Ovary (tissue), 9 donors: ENCODE measurements around the gene WNT16. TPM values are rescaled to one million over a fixed set of nuclear protein-coding genes. Genes with fewer than 3 reads are reported as not detected.

Source experiments
- DNase-seq, 5 donors: peaks; one replicate each; pipeline ENCODE4 v3.0.0-alpha.2; 2019 to 2020
- H3K27ac ChIP-seq, 2 donors: fragments of 200-600 bp; one replicate each; pipeline versions ENCODE4 v1.5.1 to v1.8.0; 2019 to 2022
- H3K27me3 ChIP-seq: fragments of 200-600 bp; one replicate; pipeline ENCODE4 v1.8.0; 2022
- H3K36me3 ChIP-seq: fragments of 200-600 bp; sonication (generic); one replicate; pipeline ENCODE4 v1.5.1; 2019
- H3K4me1 ChIP-seq: one replicate; pipeline ENCODE4 v1.8.1; 2013; ENCODE audit warnings: mild to moderate bottlenecking, moderate library complexity; ENCODE audit not compliant: insufficient read depth
- H3K4me3 ChIP-seq: fragments of 200-600 bp; sonication (generic); one replicate; pipeline ENCODE4 v1.5.1; 2017
- H3K9me3 ChIP-seq, 2 donors: fragments of 200-600 bp in 1 of 2; sonication (generic) in 1 of 2; one replicate each; pipeline versions ENCODE4 v1.5.1 to v1.8.1; 2013 to 2019; ENCODE audit warnings: mild to moderate bottlenecking in 1 of 2, moderate library complexity in 1 of 2
- CTCF ChIP-seq, 3 donors: fragments of 450-650 bp in 2 of 3; fragments of 200-600 bp in 1 of 3; IDR thresholded peaks; one replicate each; pipeline versions ENCODE4 v1.5.1 to v1.8.0; 2016 to 2022; ENCODE audit warnings: antibody characterized with exemption in 3 of 3, mild to moderate bottlenecking in 1 of 3
- EP300 ChIP-seq: sonication (generic); formaldehyde crosslinking; IDR thresholded peaks from one replicate; pipeline ENCODE4 v1.6.1; 2017; ENCODE audit warnings: antibody characterized with exemption
- POLR2A ChIP-seq: fragments of 450-650 bp; IDR thresholded peaks from one replicate; pipeline ENCODE4 v1.6.1; 2017; ENCODE audit warnings: antibody characterized with exemption, mild to moderate bottlenecking, moderate library complexity
- WGBS, 3 donors: extraction: QIAGEN DNeasy Blood & Tissue Kit in 1 of 3; methylation state at CpG; one replicate each; pipeline versions ENCODE4 v1.1.5 to v1.1.7; 2013 to 2017; 5-methylcytosine and 5-hydroxymethylcytosine counted together
- intact Hi-C, 4 donors: fragments of 100-400 bp; cut with DNase I; formaldehyde crosslinking; loops; one replicate each; pipeline versions ENCODE4 v1.11.0 to v1.15.1; 2022 to 2023
- polyA plus RNA-seq, 2 donors: library from polyadenylated mRNA; stranded (reverse); fragments of 200-250 nt in 1 of 2; fragments of 350-450 nt in 1 of 2; fragmentation: Illumina TruSeq in 1 of 2; extraction: RNeasy Lipid Tissue Mini Kit (QIAGEN cat#74804) in 1 of 2; gene quantifications; one replicate each; pipeline ENCODE4 v1.2.3, GENCODE V29; 2013 to 2014
- total RNA-seq, 7 donors: library from RNA; depleted of rRNA in 2 of 7; stranded (reverse); fragments of >200 nt in 2 of 7; fragmentation: NEBNext Ultra II Directional in 3 of 7; extraction: Animal tissue kit (Norgen Biotek cat#: 25700) in 3 of 7; gene quantifications; one replicate each; pipeline versions ENCODE4 v1.1.0 to v1.2.4, GENCODE V29; 2016 to 2023
- donor health status: DM: no; HTN: no; CAD: no; lungs with moderate emphysema.
- donor health status: DM: no; HTN: no; CAD: no.
- donor health status: Bipolar disorder and iron deficiency.
- donor health status: DM: yes; HTN: yes; CAD: no.
- donor health status: DM: no; HTN: no; CAD: no.
- donor health status: DM: yes; HTN: yes; CAD: no.

The WNT16 gene
- total and polyA plus RNA-seq, 9 donors = 0.02 to 1.5 (median 0.12) TPM; not detected in 4

GRCh38 chr7:121343302-121343701, 14.5 kb downstream of the WNT16 start:
- Histone ChIP-seq H3K4me3 (no peak overlapping the region), H3K9me3 (no peaks in the 10 kb centered on the region), H3K27me3 (no peaks in the 10 kb centered on the region), H3K36me3 (no peaks in the 10 kb centered on the region), H3K27ac (no peak overlapping the region), H3K4me1 (no peaks in the 10 kb centered on the region)
- 37 to 52% (median 46%) methylated on average over 3 of the region's 3 CpGs for WGBS, 3 donors
- TF ChIP-seq POLR2A (no peak), EP300 (no peak), CTCF (IDR thresholded peaks at IDR 0.05) (no peak)
- DNase-seq = no peak
- intact Hi-C loops = no loop called here

GRCh38 chr7:121344093-121344492, 15.3 kb downstream of the WNT16 start:
- intact Hi-C loops = no loop called here
- 68 to 81% (median 77%) methylated on average over 2 of the region's 2 CpGs for WGBS, 3 donors
- no peak overlapping the region for H3K4me3 ChIP-seq
- no peaks in the 10 kb centered on the region for H3K4me1 ChIP-seq
- no peak overlapping the region for H3K27ac ChIP-seq
- no peaks in the 10 kb centered on the region for H3K9me3 ChIP-seq
- no peak for DNase-seq
- TF ChIP-seq EP300 (no peak), POLR2A (no peak), CTCF (IDR thresholded peaks at IDR 0.05) (no peak)
- H3K27me3 ChIP-seq = no peaks in the 10 kb centered on the region
- H3K36me3 ChIP-seq = no peaks in the 10 kb centered on the region

GRCh38 chr7:121344497-121344896, 15.7 kb downstream of the WNT16 start:
- 93 to 98% (median 96%) methylated on average over 1 of the region's 1 CpG for WGBS, 3 donors
- no peaks in the 10 kb centered on the region for H3K4me1 ChIP-seq
- no peaks in the 10 kb centered on the region for H3K36me3 ChIP-seq
- H3K27me3 ChIP-seq = no peaks in the 10 kb centered on the region
- no peaks in the 10 kb centered on the region for H3K9me3 ChIP-seq
- H3K27ac ChIP-seq = no peak overlapping the region
- no peak for TF ChIP-seq EP300
- TF ChIP-seq CTCF (IDR thresholded peaks at IDR 0.05) = no peak
- no peak for TF ChIP-seq POLR2A
- intact Hi-C loops = no loop called here
- no peak for DNase-seq
- H3K4me3 ChIP-seq = no peak overlapping the region

GRCh38 chr7:121351682-121352081, 22.9 kb downstream of the WNT16 start:
- no peak for TF ChIP-seq EP300
- TF ChIP-seq POLR2A = no peak
- no peak for TF ChIP-seq CTCF (IDR thresholded peaks at IDR 0.05)
- no peaks in the 10 kb centered on the region for H3K27me3 ChIP-seq
- no peak overlapping the region for H3K27ac ChIP-seq
- H3K4me3 ChIP-seq = no peak overlapping the region
- H3K9me3 ChIP-seq = no peaks in the 10 kb centered on the region
- no peaks in the 10 kb centered on the region for H3K36me3 ChIP-seq
- no peak for DNase-seq
- H3K4me1 ChIP-seq = no peaks in the 10 kb centered on the region
- intact Hi-C loops = no loop called here

- TF ChIP-seq CTCF (IDR thresholded peaks at IDR 0.05) (no peak), EP300 (no peak), POLR2A (no peak)
- intact Hi-C loops = no loop called here
- Histone ChIP-seq H3K27me3 (no peaks in the 10 kb centered on the region), H3K4me1 (no peaks in the 10 kb centered on the region), H3K27ac (no peak overlapping the region), H3K36me3 (no peaks in the 10 kb centered on the region), H3K9me3 (no peaks in the 10 kb centered on the region), H3K4me3 (no peak overlapping the region)
- 79 to 86% (median 85%) methylated on average over 3 of the region's 3 CpGs for WGBS, 3 donors
- DNase-seq = no peak
Observed at GRCh38 chr7:121352323-121352722, 23.5 kb downstream of the WNT16 start.
